PC-9 (cell line): ENCODE results near the gene MPPE1. TPM values are rescaled to one million over a fixed set of nuclear protein-coding genes. Genes with fewer than 3 reads are reported as not detected.

Experiments used
- BruUV-seq: library from RNA; stranded (reverse); fragments of 400-500 nt; replicated peaks from 2 replicates; lab custom pipeline; 2021; lab: Mats Ljungman, UMichigan
- CTCF ChIA-PET: fragments of 300-600 bp; sonication (Branson Sonifier 250); formaldehyde crosslinking; loops from one replicate; lab custom pipeline; 2022; ENCODE audit warnings: antibody characterized with exemption; lab: Charles Lee
- POLR2A ChIA-PET: fragments of 300-600 bp; sonication (Branson Sonifier 250); formaldehyde crosslinking; loops from one replicate; lab custom pipeline; 2022; ENCODE audit warnings: antibody characterized with exemption; ENCODE audit not compliant: unreplicated experiment; lab: Charles Lee
- DNase-seq, 2 experiments: peaks; one replicate each; pipeline versions ENCODE4 v3.0.0 to v3.0.0-alpha.2; 2015 to 2022; ENCODE audit warnings: mixed read lengths in 1 of 2
- H2AFZ ChIP-seq: fragments of 200-600 bp; sonication (generic); 2 replicates; pipeline ENCODE4 v1.8.1; 2017; ENCODE audit warnings: antibody characterized with exemption
- H3F3A ChIP-seq: fragments of 200-600 bp; sonication (generic); 2 replicates; pipeline ENCODE4 v1.8.1; 2017; ENCODE audit warnings: antibody characterized with exemption, mild to moderate bottlenecking, low read depth; ENCODE audit not compliant: insufficient read depth
- H3K27ac ChIP-seq: fragments of 200-600 bp; sonication (generic); 2 replicates; pipeline ENCODE4 v1.6.1; 2016; ENCODE audit warnings: mixed run types
- H3K27me3 ChIP-seq: fragments of 200-600 bp; sonication (generic); 2 replicates; pipeline ENCODE4 v1.6.1; 2016; ENCODE audit warnings: low read depth, mixed run types; ENCODE audit not compliant: insufficient read depth
- H3K36me3 ChIP-seq: fragments of 200-600 bp; sonication (generic); 2 replicates; pipeline ENCODE4 v1.6.1; 2016; ENCODE audit warnings: low read depth, mixed run types
- H3K4me1 ChIP-seq: fragments of 200-600 bp; sonication (generic); replicated peaks from 2 replicates; pipeline ENCODE4 v1.6.1; 2016; ENCODE audit warnings: mixed run types; ENCODE audit not compliant: insufficient read depth
- H3K4me2 ChIP-seq: fragments of 200-600 bp; sonication (generic); 2 replicates; pipeline ENCODE4 v1.6.1; 2017; ENCODE audit warnings: mixed run types
- H3K4me3 ChIP-seq: fragments of 200-600 bp; sonication (generic); 2 replicates; pipeline ENCODE4 v1.6.1; 2016; ENCODE audit warnings: mixed run types
- H3K79me2 ChIP-seq: fragments of 200-600 bp; sonication (generic); 2 replicates; pipeline ENCODE4 v1.6.1; 2017; ENCODE audit warnings: low read depth, mixed run types
- H3K9me2 ChIP-seq: fragments of 200-600 bp; sonication (generic); 2 replicates; pipeline ENCODE4 v1.8.1; 2017; ENCODE audit warnings: mild to moderate bottlenecking; ENCODE audit not compliant: insufficient read depth
- H3K9me3 ChIP-seq: fragments of 200-600 bp; sonication (generic); 2 replicates; pipeline ENCODE4 v1.8.1; 2016; ENCODE audit warnings: low read depth; ENCODE audit not compliant: insufficient read depth
- H4K20me1 ChIP-seq: fragments of 200-600 bp; sonication (generic); 2 replicates; pipeline ENCODE4 v1.8.1; 2017; ENCODE audit not compliant: insufficient read depth
- CTCF ChIP-seq: fragments of 200-600 bp; sonication (generic); conservative IDR thresholded peaks from 2 replicates; pipeline ENCODE4 v1.6.1; 2017; ENCODE audit warnings: mixed run types, antibody characterized with exemption, mild to moderate bottlenecking, moderate library complexity
- EZH2 ChIP-seq: fragments of 200-600 bp; sonication (generic); IDR thresholded peaks from 2 replicates; pipeline ENCODE4 v1.8.0; 2017; ENCODE audit warnings: antibody characterized with exemption, low read depth
- intact Hi-C: fragments of 100-400 bp; cut with micrococcal nuclease; formaldehyde crosslinking; loops from one replicate; pipeline ENCODE4 v1.10.0; 2022; ENCODE audit not compliant: unreplicated experiment
- total RNA-seq: library from RNA; stranded (reverse); gene quantifications from 2 replicates; pipeline ENCODE4 v1.2.3, GENCODE V29; 2021

The MPPE1 gene
- total RNA-seq, 1 experiment from 2014 or later, result 40.7 TPM

- Histone ChIP-seq H3F3A (peaks cover 14% of the 10 kb centered on the region), H2AFZ (no peak overlapping the region), H3K9me2 (no peaks in the 10 kb centered on the region), H3K79me2 (no peaks in the 10 kb centered on the region), H3K4me2 (no peak overlapping the region), H3K4me1 (peaks cover 17% of the 10 kb centered on the region), H3K27me3 (no peaks in the 10 kb centered on the region), H3K27ac (no peak overlapping the region), H4K20me1 (no peaks in the 10 kb centered on the region), H3K9me3 (no peaks in the 10 kb centered on the region), H3K4me3 (no peak overlapping the region), H3K36me3 (no peaks in the 10 kb centered on the region)
- TF ChIP-seq EZH2 (no peak), CTCF (no peak)
- no peak for DNase-seq
- intact Hi-C loops, result no loop called here
- no TSS peak for BruUV-seq
- POLR2A ChIA-PET, result no interaction called here
- CTCF ChIA-PET, result no interaction called here
These were observed 62.5 kb downstream of the MPPE1 start for GRCh38 chr18:11845654-11846053.

DNA sequence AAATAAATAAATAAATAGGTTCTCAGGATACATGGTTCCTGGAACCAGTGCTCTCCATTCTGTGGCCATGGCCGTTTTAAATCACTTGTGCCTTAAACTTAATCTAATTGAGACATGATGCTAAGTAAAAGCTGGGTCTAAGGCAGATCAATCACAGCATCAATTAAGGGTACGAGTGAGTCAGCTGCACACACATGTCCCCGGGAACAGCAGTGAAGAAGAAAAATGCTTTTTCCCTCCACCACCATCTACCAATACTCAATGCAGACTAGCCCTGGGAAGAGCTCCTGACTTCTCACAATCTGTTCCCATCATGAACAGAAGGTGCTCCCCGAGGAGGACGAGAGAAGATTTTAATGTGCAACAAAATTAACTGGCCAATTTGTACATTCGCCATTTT is 63.7 kb downstream of the MPPE1 start:
- Histone ChIP-seq H3K4me1 (peaks cover 7% of the 10 kb centered on the region), H3K36me3 (no peaks in the 10 kb centered on the region), H3K27ac (no peak overlapping the region), H3K79me2 (no peaks in the 10 kb centered on the region), H3K9me2 (no peaks in the 10 kb centered on the region), H3K4me3 (no peak overlapping the region), H3F3A (peaks cover 3% of the 10 kb centered on the region; the same call in 1 of the 2 replicates), H2AFZ (no peak overlapping the region), H4K20me1 (no peaks in the 10 kb centered on the region), H3K9me3 (no peaks in the 10 kb centered on the region), H3K4me2 (no peak overlapping the region), H3K27me3 (no peaks in the 10 kb centered on the region)
- DNase-seq, result no peak
- BruUV-seq, result no TSS peak
- intact Hi-C loops, result no loop called here
- CTCF ChIA-PET, result no interaction called here
- no peak for TF ChIP-seq EZH2
- TF ChIP-seq CTCF, result no peak
- POLR2A ChIA-PET, result no interaction called here

DNA sequence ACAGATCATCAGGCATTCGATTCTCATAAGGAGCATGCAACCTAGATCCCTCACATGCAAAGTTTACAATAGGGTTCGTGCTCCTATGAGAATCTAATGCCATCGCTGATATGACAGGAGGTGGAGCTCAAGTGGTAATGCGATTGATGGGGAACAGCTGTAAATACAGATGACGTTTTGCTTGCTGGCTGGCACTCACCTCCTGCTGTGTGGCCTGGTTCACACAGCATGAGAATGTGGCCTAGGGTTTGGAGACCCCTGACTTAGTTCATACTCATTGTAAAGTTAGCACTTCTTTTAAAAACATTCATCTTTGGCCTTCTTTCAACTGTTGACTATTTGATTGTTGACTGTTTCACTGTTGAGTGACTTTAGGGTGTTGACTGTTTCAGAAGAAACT is 65.6 kb downstream of the MPPE1 start:
- H3K36me3 ChIP-seq, result no peaks in the 10 kb centered on the region
- H3K27ac ChIP-seq, result no peak overlapping the region
- no peaks in the 10 kb centered on the region for H4K20me1 ChIP-seq
- H3K4me1 ChIP-seq, result no peaks in the 10 kb centered on the region
- no peaks in the 10 kb centered on the region for H3F3A ChIP-seq
- DNase-seq, result no peak
- no peaks in the 10 kb centered on the region for H3K27me3 ChIP-seq
- H3K9me2 ChIP-seq, result no peaks in the 10 kb centered on the region
- H2AFZ ChIP-seq, result no peak overlapping the region
- POLR2A ChIA-PET, result no interaction called here
- BruUV-seq, result no TSS peak
- TF ChIP-seq CTCF, result no peak
- no peak for TF ChIP-seq EZH2
- intact Hi-C loops, result no loop called here
- H3K9me3 ChIP-seq, result no peaks in the 10 kb centered on the region
- no peak overlapping the region for H3K4me3 ChIP-seq
- CTCF ChIA-PET, result no interaction called here
- no peak overlapping the region for H3K4me2 ChIP-seq
- no peaks in the 10 kb centered on the region for H3K79me2 ChIP-seq
